CD4-positive, alpha-beta T cell treated with Interleukin-2 at 100 ng/mL for 4 hours (primary cell): ENCODE data around the gene ANO6.
A peak's percentile ranks its signal among the peaks of the same experiment; 100 is the strongest.

ENCODE experiments used
- DNase-seq: peaks from one replicate; pipeline ENCODE4 v3.0.0-alpha.2; 2020; ENCODE audit warnings: low spot score

The ANO6 gene

GRCh38 chr12:45407981-45408728 is 192.3 kb downstream of the ANO6 start:
- no peak for DNase-seq

- no peak for DNase-seq
Observed at GRCh38 chr12:45408729-45409114, 192.8 kb downstream of the ANO6 start.

- no peak for DNase-seq
Observed at GRCh38 chr12:45409966-45410365, 194.1 kb downstream of the ANO6 start.

GRCh38 chr12:45411626-45412025 is 195.7 kb downstream of the ANO6 start:
- DNase-seq, result no peak

- peak; percentile 4 for DNase-seq
Observed at GRCh38 chr12:45415393-45415817, 199.5 kb downstream of the ANO6 start.

GRCh38 chr12:45416126-45416525 is 200.2 kb downstream of the ANO6 start:
- DNase-seq, result no peak

- no peak for DNase-seq
Observed at GRCh38 chr12:45418520-45418919, 202.6 kb downstream of the ANO6 start.

- DNase-seq, result no peak
Observed at GRCh38 chr12:45419317-45419814, 203.5 kb downstream of the ANO6 start.

- DNase-seq, result no peak
Observed at GRCh38 chr12:45421736-45422135, 205.8 kb downstream of the ANO6 start.

- no peak for DNase-seq
Observed at GRCh38 chr12:45423931-45424330, 208.0 kb downstream of the ANO6 start.

- DNase-seq, result no peak
Observed at GRCh38 chr12:45425426-45425825, 209.5 kb downstream of the ANO6 start.

GRCh38 chr12:45426294-45426693 is 210.4 kb downstream of the ANO6 start:
- no peak for DNase-seq

- no peak for DNase-seq
Observed at GRCh38 chr12:45427042-45427441, 211.1 kb downstream of the ANO6 start.

- DNase-seq, result no peak
Observed at GRCh38 chr12:45429831-45430230, 213.9 kb downstream of the ANO6 start.

- DNase-seq, result no peak
Observed at GRCh38 chr12:45431126-45431525, 215.2 kb downstream of the ANO6 start.

- DNase-seq, result no peak
Observed at GRCh38 chr12:45432710-45433109, 216.8 kb downstream of the ANO6 start.

- DNase-seq, result no peak
Observed at GRCh38 chr12:45433441-45433868, 217.6 kb downstream of the ANO6 start.

GRCh38 chr12:45434094-45434493 is 218.2 kb downstream of the ANO6 start:
- DNase-seq, result no peak

GRCh38 chr12:45435945-45436710 is 220.2 kb downstream of the ANO6 start:
- DNase-seq, result peak; percentile 4

GRCh38 chr12:45439039-45439438 is 223.1 kb downstream of the ANO6 start:
- DNase-seq, result no peak

- no peak for DNase-seq
Observed at GRCh38 chr12:45446013-45446412, 230.1 kb downstream of the ANO6 start.

- DNase-seq, result no peak
Observed at GRCh38 chr12:45458238-45458637, 242.3 kb downstream of the ANO6 start.
